Activated CD8-positive, alpha-beta memory T cell treated with anti-CD3 and anti-CD28 coated beads, Interleukin-2, amount 50 U/mL, for 48 hours (primary cell): Measurements from ENCODE around the gene MNS1.
"Not testable (repeated sequence)": the region's sequence is repeated elsewhere in the genome, so short reads cannot be mapped to it uniquely, and the experiment has no call there.

Experiments used
- DNase-seq: peaks from one replicate; pipeline ENCODE4 v3.0.0-alpha.2; 2020

Gene MNS1

DNA sequence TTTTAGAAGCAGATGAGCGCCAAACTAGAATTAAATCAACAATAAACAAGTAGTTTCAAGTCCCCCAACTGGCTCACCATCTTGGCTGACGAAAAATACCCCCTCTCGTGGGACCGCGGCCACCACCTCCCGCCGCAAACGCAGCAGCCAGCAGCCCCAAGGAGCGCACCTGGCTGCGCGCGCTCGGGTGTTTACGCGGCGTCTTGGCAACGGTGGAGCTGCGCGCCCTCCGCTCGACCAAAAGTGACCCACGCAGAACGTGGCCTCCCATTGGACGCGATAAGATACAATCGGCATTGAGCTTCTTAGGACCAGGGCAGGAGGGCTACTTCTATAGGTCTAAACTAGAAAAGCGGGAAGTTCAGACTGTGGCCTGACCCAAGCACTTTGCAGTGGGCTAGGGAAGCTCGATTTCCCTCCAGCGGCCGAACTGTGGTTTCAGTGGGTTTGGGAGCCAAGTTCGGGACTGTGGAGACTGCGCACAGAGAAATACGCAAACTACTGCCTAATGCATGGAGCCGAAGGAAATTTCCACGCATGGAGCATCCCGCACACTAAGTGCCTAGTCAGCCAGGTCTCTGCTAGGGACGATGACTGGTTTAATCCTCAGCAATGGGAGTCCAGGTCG lies at the start of gene MNS1:
TSS of gene MNS1 (minus strand) at position 245 of the 628 bp plus-strand sequence. CDS start at position 80, 165 bp downstream.
- peak; percentile 83 for DNase-seq

- no peak for DNase-seq
These were observed 31.7 kb upstream of the MNS1 start for GRCh38 chr15:56496635-56497034.

DNA sequence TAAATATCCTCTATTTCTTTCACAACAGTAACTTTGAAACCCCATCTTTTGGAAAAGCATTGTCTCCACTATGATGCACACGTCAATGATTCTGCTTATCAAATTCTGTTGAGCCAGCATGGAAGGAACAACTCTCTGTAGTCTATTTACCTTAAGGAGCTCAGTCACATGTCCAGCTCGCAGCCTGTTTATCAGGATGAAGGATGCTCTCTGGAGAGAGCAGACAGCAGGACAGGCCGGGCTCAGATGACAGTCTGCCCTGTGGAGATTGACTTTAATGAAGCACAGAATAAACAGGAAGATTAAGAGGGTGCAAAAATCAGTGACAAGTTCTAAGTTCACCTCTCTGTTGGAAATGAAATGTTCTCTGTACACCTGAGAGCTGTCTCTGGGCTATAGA lies 30.6 kb upstream of the MNS1 start:
- no peak for DNase-seq

GRCh38 chr15:56495053-56495452 lies 30.1 kb upstream of the MNS1 start:
- no peak for DNase-seq

- DNase-seq, result no peak
These were observed 28.0 kb upstream of the MNS1 start for GRCh38 chr15:56492791-56493555.

- DNase-seq, result no peak
These were observed 27.3 kb upstream of the MNS1 start for GRCh38 chr15:56492236-56492635.

DNA sequence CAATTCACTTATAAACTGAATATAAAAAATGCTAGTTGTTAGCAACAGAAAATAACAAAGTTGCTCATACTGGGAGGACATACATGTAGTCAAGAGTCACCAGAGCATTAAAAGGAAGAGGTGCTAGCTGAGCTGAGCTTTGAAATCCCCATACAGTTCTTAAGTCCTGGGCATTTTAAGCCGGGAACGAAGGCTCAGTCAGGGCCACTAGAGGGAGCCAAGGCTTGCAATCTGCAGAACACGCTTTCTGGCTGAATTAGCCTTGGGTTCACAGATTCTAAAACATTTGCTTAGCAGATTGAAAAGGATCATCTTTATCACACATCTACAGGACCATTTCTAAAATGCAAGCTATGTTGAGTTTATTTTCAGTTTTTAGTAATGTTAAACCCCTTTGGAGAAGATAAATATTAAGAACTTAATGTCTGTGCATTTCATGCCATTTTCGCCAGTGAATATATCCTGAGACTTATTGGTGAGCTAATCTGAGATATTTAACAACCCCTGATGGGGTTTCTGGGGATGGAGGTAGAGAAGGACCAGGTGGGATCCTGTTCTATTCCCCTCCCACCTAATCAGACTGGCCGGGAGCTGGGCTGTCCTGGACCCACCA lies 26.3 kb upstream of the MNS1 start:
- DNase-seq, result peak; percentile 64

- no peak for DNase-seq
These were observed 25.5 kb upstream of the MNS1 start for GRCh38 chr15:56490461-56490860.

- DNase-seq, result not testable (repeated sequence)
These were observed 21.3 kb upstream of the MNS1 start for GRCh38 chr15:56486206-56486605.

DNA sequence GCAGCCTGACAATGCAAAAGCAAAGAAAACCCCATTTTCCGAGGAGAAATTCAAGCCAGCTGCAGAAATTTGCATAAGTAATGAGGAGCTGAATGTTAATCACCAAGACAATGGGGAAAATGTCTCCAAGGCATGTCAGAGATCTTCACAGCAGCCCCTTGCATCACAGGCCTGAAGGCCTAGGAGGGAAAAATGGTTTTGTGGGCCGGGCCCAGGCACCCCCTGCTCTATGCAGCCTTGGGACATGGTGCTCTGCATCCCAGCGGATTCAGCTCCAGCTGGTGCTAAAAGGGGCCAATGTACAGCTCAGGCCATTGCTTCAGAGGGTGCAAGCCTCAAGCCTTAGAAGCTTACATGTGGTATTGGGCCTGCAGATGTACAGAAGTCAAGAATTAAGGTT lies 20.5 kb upstream of the MNS1 start:
- DNase-seq, result not testable (repeated sequence)

GRCh38 chr15:56484287-56484686 lies 19.4 kb upstream of the MNS1 start:
- no peak for DNase-seq

GRCh38 chr15:56475351-56475750 lies 10.4 kb upstream of the MNS1 start:
- no peak for DNase-seq

- no peak for DNase-seq
These were observed 8.1 kb upstream of the MNS1 start for GRCh38 chr15:56473017-56473416.

GRCh38 chr15:56472278-56472677 lies 7.3 kb upstream of the MNS1 start:
- DNase-seq, result no peak

- no peak for DNase-seq
These were observed 6.6 kb upstream of the MNS1 start for GRCh38 chr15:56471440-56472069.

DNA sequence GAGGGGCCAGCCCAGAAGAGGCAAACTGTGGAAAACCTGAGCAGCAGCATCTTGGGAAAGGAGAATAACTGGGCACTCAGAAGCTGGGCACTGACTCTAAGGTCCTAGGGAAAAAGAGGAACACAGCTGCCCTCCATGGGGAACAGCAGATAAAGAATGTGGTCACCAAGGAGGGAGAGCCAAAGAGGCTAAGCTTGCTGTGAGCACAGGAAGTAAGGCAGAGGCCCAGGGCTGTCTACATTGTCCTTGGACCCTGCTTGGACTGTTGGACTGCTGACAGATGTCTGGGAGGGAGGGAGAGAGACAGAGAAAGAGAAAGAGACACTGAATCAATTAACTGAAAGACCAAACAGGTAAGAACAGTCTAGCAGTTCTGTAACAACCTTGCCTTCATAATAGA lies 4.5 kb upstream of the MNS1 start:
- DNase-seq, result no peak

DNA sequence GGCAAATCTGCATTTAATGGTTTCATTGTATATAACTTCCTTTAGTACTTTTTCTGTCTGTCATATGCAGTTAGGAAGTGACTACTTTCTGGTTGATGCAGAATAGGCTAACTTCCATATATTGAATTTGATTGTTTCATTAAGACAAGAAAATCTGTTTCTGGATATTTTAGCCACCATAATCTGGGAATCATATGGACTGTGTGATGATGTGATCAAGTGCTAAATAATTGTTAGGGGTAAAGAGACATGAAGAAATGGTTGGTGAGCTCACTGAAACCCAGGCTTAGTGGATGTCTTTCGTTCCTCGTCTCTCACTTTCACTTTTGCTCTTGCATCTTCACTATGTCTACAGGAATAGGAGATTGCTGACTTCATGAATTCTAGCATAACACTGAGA lies 3.5 kb upstream of the MNS1 start:
- DNase-seq, result no peak

GRCh38 chr15:56467616-56468015 lies 2.7 kb upstream of the MNS1 start:
- DNase-seq, result no peak

DNA sequence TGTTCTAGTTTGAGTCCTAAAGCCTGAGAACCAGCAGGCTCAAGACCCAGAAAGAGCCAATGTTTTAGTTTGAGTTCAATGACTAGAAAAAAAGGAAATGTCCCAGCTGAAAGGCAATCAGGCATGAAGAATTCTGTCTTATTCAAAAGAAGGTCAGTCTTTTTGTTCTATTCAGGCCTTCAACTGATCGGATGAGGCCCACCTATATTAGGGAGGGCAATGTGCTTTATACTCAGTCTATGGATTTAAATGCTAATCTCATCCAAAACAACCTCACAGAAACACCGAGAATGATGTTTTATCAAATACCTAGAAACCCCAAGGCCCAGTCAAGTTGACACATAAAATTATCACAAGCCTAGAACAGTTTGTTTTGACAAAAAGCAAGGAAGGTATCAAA lies 4.0 kb downstream of the MNS1 start:
- DNase-seq, result no peak

DNA sequence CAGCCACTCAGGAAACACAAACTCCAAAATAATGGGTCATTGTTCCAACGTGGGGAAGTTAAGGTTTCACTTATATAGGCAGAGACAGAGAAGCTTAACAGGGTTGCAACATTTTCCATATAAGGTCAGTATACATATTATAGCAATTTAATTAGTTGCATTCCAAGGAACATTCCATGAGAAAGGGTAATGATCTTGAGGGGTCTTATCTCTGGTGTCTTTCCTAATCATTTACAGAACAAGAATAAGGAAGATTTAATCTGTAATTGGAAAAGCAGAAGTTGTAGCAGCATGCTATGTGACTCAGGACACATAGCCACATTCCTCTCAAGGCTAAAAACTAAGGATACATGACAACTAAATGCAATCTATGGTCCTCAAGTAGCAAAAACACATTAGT lies 4.9 kb downstream of the MNS1 start:
- no peak for DNase-seq

DNA sequence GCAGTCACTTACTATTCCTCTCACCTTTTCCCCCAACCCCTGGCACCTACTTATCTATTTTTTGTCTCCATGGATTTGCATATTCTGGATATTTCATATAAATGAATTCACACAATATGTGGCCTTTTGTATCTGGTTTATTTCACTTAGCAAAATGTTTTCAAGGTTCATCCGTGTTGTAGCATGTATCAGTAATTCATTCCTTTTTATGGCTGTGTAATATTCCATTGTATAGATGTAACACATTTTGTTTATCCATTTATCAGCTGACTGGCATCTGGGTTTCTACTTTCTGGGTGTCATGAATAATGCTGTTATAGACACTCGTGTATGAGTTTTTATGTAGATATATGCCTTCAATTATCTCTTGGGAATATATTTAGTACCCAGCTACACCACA lies 5.8 kb downstream of the MNS1 start:
- DNase-seq, result no peak

GRCh38 chr15:56456229-56456628 lies 8.7 kb downstream of the MNS1 start:
- no peak for DNase-seq

- no peak for DNase-seq
These were observed 10.1 kb downstream of the MNS1 start for GRCh38 chr15:56454836-56455235.

DNA sequence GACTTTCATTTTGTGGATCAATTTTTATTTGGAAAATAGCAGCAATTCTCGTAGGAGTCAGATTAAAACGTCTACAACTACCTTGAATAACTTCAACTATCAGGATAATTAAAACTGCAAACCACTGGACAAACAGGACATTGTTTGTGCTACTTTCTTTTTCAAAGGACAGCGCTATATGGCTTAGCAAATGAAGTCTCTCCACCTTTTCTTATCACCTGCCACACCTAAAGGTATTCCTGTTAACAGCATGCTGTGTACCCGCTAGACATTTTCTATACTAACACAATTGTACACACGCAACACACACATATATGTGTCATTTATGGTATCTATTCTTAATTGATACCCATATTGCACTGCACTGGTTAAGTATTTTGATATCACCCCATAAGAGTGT lies 19.2 kb downstream of the MNS1 start:
- no peak for DNase-seq
